ENCODE measurements around the gene LIG3.

LIG3 gene

GRCh38 chr17:34979153-34979552 lies 1.2 kb upstream of the LIG3 start:
- DNase-seq (ENCODE audit: low read depth) = no peak
- no peak overlapping the region for H3K4me3 ChIP-seq (ENCODE audit: low read length)
- TF ChIP-seq CTCF (conservative IDR thresholded peaks at IDR 0.05; ENCODE audit: low read depth, low read length) = no peak

- no peak for TF ChIP-seq CTCF (conservative IDR thresholded peaks at IDR 0.05; ENCODE audit: low read depth, low read length)
- H3K4me3 ChIP-seq (ENCODE audit: low read length) = peak overlapping the region; percentile 73
- no peak for DNase-seq (ENCODE audit: low read depth)
Observed at GRCh38 chr17:34979650-34980352, 511 bp upstream of the LIG3 start.

- TF ChIP-seq CTCF (conservative IDR thresholded peaks at IDR 0.05; ENCODE audit: low read depth, low read length) = peak; percentile 41
- no peak for DNase-seq (ENCODE audit: low read depth)
- peak overlapping the region; percentile 73 for H3K4me3 ChIP-seq (ENCODE audit: low read length)
Observed at GRCh38 chr17:34980681-34981537, 597 bp downstream of the LIG3 start.

- DNase-seq (ENCODE audit: low read depth) = no peak
- peak overlapping the region; percentile 73 for H3K4me3 ChIP-seq (ENCODE audit: low read length)
- TF ChIP-seq CTCF (conservative IDR thresholded peaks at IDR 0.05; ENCODE audit: low read depth, low read length) = no peak
Observed at GRCh38 chr17:34981538-34982241, 1.4 kb downstream of the LIG3 start.

- no peak for TF ChIP-seq CTCF (conservative IDR thresholded peaks at IDR 0.05; ENCODE audit: low read depth, low read length)
- no peak for DNase-seq (ENCODE audit: low read depth)
Observed at GRCh38 chr17:34987232-34987631, 6.9 kb downstream of the LIG3 start.

GRCh38 chr17:34988644-34989043 lies 8.3 kb downstream of the LIG3 start:
- no peak for TF ChIP-seq CTCF (conservative IDR thresholded peaks at IDR 0.05; ENCODE audit: low read depth, low read length)
- no peak for DNase-seq (ENCODE audit: low read depth)
- H3K4me3 ChIP-seq (ENCODE audit: low read length) = no peak overlapping the region

More at GRCh38 chr17:34987232-34987631, 6.9 kb downstream of the LIG3 start:
- no peak overlapping the region for H3K4me3 ChIP-seq (ENCODE audit: low read length)

All from retinal pigment epithelial cell (primary cell).